NCI-H2171 (cell line): ENCODE data around the gene PFKP.
"Not testable (repeated sequence)": the region's sequence is repeated elsewhere in the genome, so short reads cannot be mapped to it uniquely, and the experiment has no call there.

Experiments used
- DNase-seq: peaks from one replicate; lab custom pipeline; 2025; lab: John Stamatoyannopoulos, UW

The PFKP gene

GRCh38 chr10:3098689-3099088, 31.3 kb downstream of the PFKP start:
- DNase-seq, result no peak

- DNase-seq, result no peak
These were observed 32.1 kb downstream of the PFKP start for GRCh38 chr10:3099291-3100092.

- no peak for DNase-seq
These were observed 32.9 kb downstream of the PFKP start for GRCh38 chr10:3100093-3100792.

DNA sequence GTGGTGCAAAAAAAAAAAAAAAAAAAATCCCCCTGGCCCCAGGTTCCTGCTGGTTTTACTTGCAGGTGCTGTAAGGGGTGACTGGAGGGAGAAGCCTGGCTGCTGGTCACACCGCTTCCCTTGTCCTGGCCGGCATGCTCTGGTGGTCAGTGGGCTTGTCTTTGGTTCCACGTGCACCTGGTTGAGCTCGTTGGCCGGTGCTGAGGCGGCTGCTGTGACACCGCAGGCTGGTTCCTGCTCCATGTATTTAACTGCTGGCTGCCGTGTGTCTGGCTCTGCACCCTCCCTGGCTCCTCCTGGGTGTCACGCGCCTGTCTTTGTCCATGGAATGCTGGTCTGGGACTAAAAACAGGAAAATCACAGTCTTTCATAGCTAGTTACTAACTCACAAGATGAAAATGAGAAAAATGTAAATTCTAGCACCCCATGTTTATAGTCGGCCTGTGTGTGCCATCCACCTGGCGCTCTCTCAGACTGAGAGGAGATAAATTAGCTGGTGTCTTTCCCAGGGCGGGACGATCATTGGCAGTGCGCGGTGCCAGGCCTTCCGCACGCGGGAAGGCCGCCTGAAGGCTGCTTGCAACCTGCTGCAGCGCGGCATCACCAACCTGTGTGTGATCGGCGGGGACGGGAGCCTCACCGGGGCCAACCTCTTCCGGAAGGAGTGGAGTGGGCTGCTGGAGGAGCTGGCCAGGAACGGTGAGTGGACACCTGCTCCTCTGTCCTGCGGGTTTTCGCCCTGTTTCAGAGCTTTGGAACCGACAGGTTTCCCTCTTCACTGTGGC, 33.7 kb downstream of the PFKP start:
- no peak for DNase-seq

DNA sequence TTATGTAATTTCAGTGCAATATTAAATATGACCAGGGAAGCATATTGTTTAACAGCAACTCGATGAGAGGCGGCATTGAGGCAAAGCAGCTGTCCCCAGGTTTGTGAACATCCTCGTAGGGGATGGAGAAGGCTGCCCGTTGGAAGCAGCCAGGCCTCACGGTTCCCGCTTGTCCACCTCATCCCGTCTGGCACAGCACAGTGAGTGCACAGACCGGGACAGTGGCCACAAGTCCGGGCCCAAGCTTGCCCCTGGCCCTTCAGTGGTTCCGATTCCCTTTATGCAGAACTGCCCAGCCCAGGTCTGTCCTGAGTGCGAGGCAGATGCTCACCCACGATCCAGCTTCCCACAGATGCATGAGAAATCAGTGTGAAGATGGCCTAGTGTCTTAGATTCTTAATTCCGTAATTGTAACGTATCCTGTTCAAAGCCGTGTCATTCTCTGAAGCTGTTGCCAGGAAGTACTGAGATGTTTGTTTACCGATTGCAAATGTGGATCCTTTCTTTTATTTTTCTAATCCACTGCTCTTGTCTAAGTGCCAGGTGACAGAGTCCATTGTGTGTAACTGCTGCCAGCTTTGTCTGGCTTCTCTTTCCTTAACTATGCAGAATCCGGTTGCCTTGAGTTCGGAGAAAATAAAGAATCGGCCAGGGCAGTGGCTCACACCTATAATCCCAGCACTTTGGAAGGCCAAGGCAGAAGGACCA, 35.5 kb downstream of the PFKP start:
- no peak for DNase-seq

DNA sequence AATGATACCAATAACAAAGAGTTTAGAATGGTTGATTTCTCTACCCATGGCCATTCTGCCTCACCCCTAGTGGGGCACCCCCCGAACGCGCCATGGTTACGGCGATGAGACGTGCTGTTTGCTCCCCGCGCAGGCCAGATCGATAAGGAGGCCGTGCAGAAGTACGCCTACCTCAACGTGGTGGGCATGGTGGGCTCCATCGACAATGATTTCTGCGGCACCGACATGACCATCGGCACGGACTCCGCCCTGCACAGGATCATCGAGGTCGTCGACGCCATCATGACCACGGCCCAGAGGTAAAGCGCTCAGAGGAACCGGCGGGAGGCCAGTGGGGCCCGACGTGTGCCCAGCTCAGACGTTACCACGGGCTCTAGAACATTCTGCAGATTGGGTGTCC, 36.3 kb downstream of the PFKP start:
- no peak for DNase-seq

- DNase-seq, result no peak
These were observed 37.0 kb downstream of the PFKP start for GRCh38 chr10:3104251-3104918.

GRCh38 chr10:3105166-3105565, 37.8 kb downstream of the PFKP start:
- no peak for DNase-seq

- DNase-seq, result no peak
These were observed 38.6 kb downstream of the PFKP start for GRCh38 chr10:3105905-3106304.

DNA sequence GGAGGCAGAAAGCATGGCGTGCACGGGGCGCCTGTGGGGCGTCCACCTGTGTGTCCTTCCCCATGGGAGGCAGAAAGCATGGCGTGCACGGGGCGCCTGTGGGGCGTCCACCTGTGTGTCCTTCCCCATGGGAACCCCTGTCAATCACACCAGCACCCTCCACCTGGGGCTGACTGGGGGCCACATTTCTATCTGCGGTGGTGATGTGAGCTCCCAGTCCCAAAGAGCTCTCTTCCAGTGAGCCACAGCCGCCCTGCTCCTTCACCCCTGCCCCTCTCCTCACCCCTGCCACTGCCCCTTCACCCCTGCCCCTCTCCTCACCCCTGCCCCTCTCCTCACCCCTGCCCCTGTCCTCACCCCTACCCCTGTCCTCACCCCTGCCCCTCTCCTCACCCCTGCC, 39.0 kb downstream of the PFKP start:
- DNase-seq, result not testable (repeated sequence)

- no peak for DNase-seq
These were observed 39.6 kb downstream of the PFKP start for GRCh38 chr10:3106928-3107425.

- no peak for DNase-seq
These were observed 40.1 kb downstream of the PFKP start for GRCh38 chr10:3107426-3107961.

DNA sequence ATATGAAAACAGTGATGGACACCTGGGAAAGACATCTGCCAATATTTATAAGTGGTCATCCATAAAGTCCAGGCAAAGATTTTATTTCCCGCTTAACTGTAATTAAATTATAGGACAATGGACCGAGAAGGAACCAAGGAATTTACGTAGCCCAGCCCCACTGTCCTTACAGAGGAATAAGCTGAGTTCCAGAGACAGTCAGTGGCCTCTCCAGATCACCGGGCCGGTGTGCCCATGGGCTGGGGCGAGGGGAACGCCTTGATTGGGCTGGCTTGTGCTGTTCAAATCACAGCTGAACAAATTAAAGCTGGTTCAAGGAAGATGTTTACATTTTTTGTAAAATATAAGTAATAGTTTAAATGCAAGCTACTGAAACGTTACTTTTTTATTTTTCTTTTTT, 40.7 kb downstream of the PFKP start:
- no peak for DNase-seq

- no peak for DNase-seq
These were observed 41.3 kb downstream of the PFKP start for GRCh38 chr10:3108575-3109105.

GRCh38 chr10:3109196-3109595, 41.8 kb downstream of the PFKP start:
- DNase-seq, result no peak

DNA sequence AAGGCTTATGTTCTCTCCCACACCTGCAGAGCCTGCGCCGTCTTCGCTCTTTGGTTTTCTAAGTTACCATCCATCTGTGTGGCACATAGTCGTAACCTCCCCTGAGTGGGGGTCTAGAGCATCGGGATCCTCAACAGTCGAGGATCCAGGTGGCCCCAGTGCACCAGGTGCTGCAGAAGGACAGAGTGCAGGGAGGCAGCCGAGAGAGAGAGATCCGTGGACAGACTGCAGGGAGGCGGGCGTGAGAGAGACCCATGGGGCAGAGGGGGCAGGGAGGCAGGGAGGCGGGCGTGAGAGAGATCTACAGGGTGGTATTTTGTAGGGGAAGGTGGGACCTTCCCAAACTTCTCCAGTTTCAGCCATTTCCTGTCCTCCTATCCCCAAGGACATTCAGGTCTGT, 42.3 kb downstream of the PFKP start:
- DNase-seq, result no peak

DNA sequence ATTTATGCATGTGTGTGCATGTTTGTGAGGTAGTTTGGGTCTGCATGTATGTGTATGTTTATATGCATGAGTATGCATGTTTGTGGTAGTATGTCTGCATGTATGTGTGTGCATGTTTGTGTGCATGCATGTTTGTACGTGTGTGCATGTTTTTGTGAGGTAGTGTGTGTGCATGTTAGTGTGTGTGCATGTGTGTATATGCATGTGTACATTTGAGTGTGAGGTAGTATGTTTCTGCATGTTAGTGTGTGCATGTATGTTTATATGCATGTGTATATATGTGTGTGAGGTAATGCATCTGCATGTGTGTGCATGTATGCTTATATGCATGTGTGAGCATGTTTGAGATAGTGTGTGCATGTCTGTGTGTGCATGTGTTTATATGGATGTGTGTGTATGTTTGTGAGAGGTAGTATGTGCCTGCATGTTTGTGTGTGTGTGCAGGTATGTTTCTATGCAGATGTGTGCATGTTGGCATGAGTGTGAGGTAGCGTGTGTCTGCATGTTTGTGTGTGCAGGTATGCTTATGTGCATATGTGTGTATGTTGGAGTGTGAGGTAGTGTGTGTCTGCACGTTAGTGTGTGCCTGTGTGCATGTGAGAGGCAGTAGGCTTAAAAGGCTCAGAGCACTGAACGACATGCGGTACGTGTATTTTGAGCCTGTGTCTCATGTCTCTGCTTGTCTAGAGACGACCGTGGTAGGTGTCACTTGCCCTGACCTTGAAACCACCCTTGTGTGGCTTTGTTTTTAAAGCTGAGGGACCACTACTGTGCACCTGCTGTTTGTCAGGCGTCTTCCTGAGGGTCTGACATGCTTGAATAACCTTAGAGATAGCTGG, 43.7 kb downstream of the PFKP start:
- no peak for DNase-seq

DNA sequence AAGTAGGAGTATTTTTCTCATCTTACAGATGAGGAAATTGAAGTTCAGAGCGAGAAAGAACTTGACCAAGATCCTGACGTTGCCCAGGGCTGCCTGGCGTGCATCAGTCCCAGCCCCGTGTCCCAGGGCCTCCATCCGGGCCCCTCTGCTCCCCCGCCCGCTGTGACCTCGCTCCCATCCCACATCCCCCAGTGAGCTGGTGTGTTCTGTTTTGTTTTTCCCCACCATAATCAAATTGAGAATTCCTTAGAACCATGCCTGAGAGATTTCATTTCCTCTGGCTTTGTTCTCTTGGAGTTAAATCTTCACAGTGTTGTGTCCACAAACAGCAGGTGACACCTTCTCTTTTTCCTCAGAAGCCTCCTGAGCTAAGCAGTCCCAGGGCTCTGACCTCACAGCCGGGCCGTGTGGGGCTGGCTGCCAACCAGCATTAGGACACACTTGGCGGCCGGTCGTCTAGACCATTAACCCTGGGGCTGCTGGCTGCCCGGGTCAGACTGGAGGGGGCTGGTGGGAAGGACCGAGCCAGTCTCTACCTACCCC, 44.3 kb downstream of the PFKP start:
- DNase-seq, result no peak

- DNase-seq, result no peak
These were observed 46.0 kb downstream of the PFKP start for GRCh38 chr10:3113343-3113720.

DNA sequence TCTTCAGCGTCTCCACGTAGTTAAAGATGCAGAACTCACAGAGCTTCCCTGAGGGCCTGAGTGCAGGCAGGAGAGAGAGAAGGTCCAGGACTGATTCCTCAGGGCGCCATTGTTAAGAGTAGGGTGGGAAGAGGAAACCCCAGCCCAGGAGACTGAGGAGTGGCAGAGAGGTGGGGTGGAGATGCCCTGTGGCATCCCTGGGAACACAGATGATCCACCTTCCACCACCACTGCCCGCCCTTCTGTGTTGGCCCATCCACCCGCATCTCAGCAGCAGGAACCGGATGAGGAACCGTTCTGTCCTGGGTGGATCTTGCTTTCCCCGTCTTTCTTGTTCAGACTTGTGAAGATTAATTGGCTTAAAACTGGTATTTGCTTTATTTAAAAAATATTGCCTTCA, 48.3 kb downstream of the PFKP start:
- no peak for DNase-seq
